OCI-LY1 (cell line): ENCODE data around the gene JUP.

Experiments
- EZH2 ChIP-seq: fragments of 200-600 bp; sonication (generic), shearing (Covaris generic); IDR thresholded peaks from 2 replicates; pipeline ENCODE4 v1.8.0; 2017; ENCODE audit warnings: borderline replicate concordance, mixed run types, mild to moderate bottlenecking, antibody characterized with exemption, low read length, moderate library complexity, mixed read lengths
- TF ChIP-seq, protein P1 (sequence below): fragments of 200-600 bp; sonication (generic), shearing (Covaris generic); IDR thresholded peaks from 2 replicates; pipeline ENCODE4 v1.5.1; 2017; ENCODE audit warnings: mild to moderate bottlenecking, antibody characterized with exemption, low read length, moderate library complexity, mixed read lengths

DNA sequence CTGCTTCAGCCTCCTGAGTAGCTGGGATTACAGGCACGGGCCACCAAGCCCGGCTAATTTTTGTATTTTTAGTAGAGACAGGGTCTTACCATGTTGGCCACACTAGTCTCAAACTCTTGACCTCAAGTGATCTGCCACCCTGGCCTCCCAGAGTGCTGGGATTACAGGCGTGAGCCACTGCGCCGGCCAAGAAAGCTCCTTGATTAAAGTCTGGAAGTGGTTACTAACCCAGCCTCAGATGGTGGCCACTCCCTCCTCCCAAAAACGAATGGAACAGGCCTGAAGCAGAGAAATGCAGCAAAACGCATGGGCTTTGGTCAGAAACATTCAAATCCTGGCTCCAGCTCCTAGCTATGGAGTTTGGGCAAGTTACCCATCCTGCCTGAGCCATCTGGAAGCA, 37.6 kb upstream of the JUP start:
- TF ChIP-seq, protein P1, sequence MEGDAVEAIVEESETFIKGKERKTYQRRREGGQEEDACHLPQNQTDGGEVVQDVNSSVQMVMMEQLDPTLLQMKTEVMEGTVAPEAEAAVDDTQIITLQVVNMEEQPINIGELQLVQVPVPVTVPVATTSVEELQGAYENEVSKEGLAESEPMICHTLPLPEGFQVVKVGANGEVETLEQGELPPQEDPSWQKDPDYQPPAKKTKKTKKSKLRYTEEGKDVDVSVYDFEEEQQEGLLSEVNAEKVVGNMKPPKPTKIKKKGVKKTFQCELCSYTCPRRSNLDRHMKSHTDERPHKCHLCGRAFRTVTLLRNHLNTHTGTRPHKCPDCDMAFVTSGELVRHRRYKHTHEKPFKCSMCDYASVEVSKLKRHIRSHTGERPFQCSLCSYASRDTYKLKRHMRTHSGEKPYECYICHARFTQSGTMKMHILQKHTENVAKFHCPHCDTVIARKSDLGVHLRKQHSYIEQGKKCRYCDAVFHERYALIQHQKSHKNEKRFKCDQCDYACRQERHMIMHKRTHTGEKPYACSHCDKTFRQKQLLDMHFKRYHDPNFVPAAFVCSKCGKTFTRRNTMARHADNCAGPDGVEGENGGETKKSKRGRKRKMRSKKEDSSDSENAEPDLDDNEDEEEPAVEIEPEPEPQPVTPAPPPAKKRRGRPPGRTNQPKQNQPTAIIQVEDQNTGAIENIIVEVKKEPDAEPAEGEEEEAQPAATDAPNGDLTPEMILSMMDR = no peak
- TF ChIP-seq EZH2 = no peak
